T-cell (primary cell): Measurements from ENCODE around the gene SLC24A2. TPM values are rescaled to one million over a fixed set of nuclear protein-coding genes. Genes with fewer than 3 reads are reported as not detected.
"Not testable (repeated sequence)": the region's sequence is repeated elsewhere in the genome, so short reads cannot be mapped to it uniquely, and the experiment has no call there.

Source experiments
- ATAC-seq, 4 experiments: fragments of 200-7000 bp in 3 of 4; fragments of 150-1000 bp in 1 of 4; cut with Tn5 transposase; replicated peaks in 1 of 4; 1 replicate in 3 of 4; 2 replicates in 1 of 4; pipeline ENCODE4 v1.10.0; 2021; ENCODE audit warnings: moderate library complexity in 3 of 4, mild to moderate bottlenecking in 2 of 4, moderate number of reproducible peaks in 1 of 4
- CTCF ChIA-PET, 2 donors: fragments of 300-600 bp; sonication (Branson Sonifier 250); formaldehyde crosslinking; loops; one replicate each; lab custom pipeline; 2022; ENCODE audit warnings: antibody characterized with exemption in 2 of 2; lab: Charles Lee
- POLR2A ChIA-PET, 2 donors: fragments of 300-600 bp; sonication (Branson Sonifier 250); formaldehyde crosslinking; loops; one replicate each; lab custom pipeline; 2022; ENCODE audit warnings: antibody characterized with exemption in 2 of 2; lab: Charles Lee
- DNase-seq, 35 experiments: peaks; one replicate each; pipeline versions ENCODE4 v3.0.0 to v3.0.0-alpha.2; 2013 to 2023
- H3K27ac ChIP-seq: one replicate; pipeline ENCODE4 v1.5.1; 2013; ENCODE audit warnings: low read length
- H3K27me3 ChIP-seq, 2 experiments: replicated peaks in 1 of 2; 1 replicate in 1 of 2; 2 replicates in 1 of 2; pipeline versions ENCODE4 v1.6.1 to v1.7.0; 2013; ENCODE audit warnings: low read length in 1 of 2, mixed read lengths in 1 of 2; ENCODE audit not compliant: control insufficient read depth in 2 of 2, insufficient read depth in 2 of 2; ENCODE audit errors: extremely low read depth in 1 of 2
- H3K36me3 ChIP-seq, 2 donors: 1 replicate in 1 of 2; 2 replicates in 1 of 2; pipeline versions ENCODE4 v1.6.1 to v1.7.0; 2013; ENCODE audit warnings: low read length in 1 of 2; ENCODE audit not compliant: control insufficient read depth in 2 of 2, insufficient read depth in 1 of 2; ENCODE audit errors: extremely low read depth in 1 of 2
- H3K4me1 ChIP-seq, 2 experiments: 1 replicate in 1 of 2; 2 replicates in 1 of 2; pipeline versions ENCODE4 v1.6.1 to v1.7.0; 2013; ENCODE audit warnings: low read length in 2 of 2, mixed read lengths in 1 of 2; ENCODE audit not compliant: insufficient read depth in 2 of 2, control insufficient read depth in 1 of 2; ENCODE audit errors: extremely low read depth in 1 of 2
- H3K4me3 ChIP-seq, 2 donors: 1 replicate in 1 of 2; 2 replicates in 1 of 2; pipeline versions ENCODE4 v1.5.1 to v1.7.0; 2013; ENCODE audit warnings: mild to moderate bottlenecking in 2 of 2, low read length in 1 of 2, moderate library complexity in 1 of 2; ENCODE audit not compliant: control insufficient read depth in 1 of 2; ENCODE audit errors: extremely low read depth in 1 of 2
- H3K9me3 ChIP-seq: 2 replicates; pipeline ENCODE4 v1.7.0; 2013
- H3K27ac Mint-ChIP-seq, 2 donors: one replicate each; pipeline ENCODE4 v1.8.0; 2020 to 2021; ENCODE audit warnings: mild to moderate bottlenecking in 2 of 2, mixed read lengths in 2 of 2
- H3K27me3 Mint-ChIP-seq, 2 donors: one replicate each; pipeline ENCODE4 v1.8.0; 2021 to 2022; ENCODE audit warnings: mixed read lengths in 2 of 2
- H3K36me3 Mint-ChIP-seq: one replicate; pipeline ENCODE4 v1.8.0; 2021; ENCODE audit warnings: mixed read lengths
- H3K4me1 Mint-ChIP-seq, 3 donors: one replicate each; pipeline ENCODE4 v1.8.0; 2020 to 2022; ENCODE audit warnings: mixed read lengths in 3 of 3, mild to moderate bottlenecking in 1 of 3
- H3K4me3 Mint-ChIP-seq, 3 donors: one replicate each; pipeline ENCODE4 v1.8.0; 2020 to 2022; ENCODE audit warnings: mild to moderate bottlenecking in 3 of 3, mixed read lengths in 3 of 3, moderate library complexity in 3 of 3
- H3K9me3 Mint-ChIP-seq, 3 donors: one replicate each; pipeline ENCODE4 v1.8.0; 2020 to 2022; ENCODE audit warnings: mixed read lengths in 3 of 3
- WGBS: methylation state at CpG from one replicate; pipeline ENCODE4 v1.1.5; 2013; ENCODE audit warnings: missing lambda C conversion rate; ENCODE audit not compliant: insufficient coverage; 5-methylcytosine and 5-hydroxymethylcytosine counted together
- total RNA-seq, 35 experiments: library from RNA in 6 of 35; stranded (reverse) in 6 of 35; fragments of 120-200 nt in 1 of 35; gene quantifications; one replicate each; pipeline versions ENCODE4 v1.2.1 to v1.2.4 and lab custom pipeline; 2013 to 2026

Gene SLC24A2
- under 1 TPM in 2 of 5 donors, not detected in 3; 0.07 to 0.33 TPM for total RNA-seq
- under 0.01 TPM for total RNA-seq (2013)
- total RNA-seq (lab: John Stamatoyannopoulos, UW): 0 to 0.28 (median 0) reads per million in 29 experiments

GRCh38 chr9:19788614-19789271, at the start of gene SLC24A2:
Gene SLC24A2 (minus strand): TSS chr9:19789037.
- Histone ChIP-seq H3K27ac (no peak within 1 kb of the TSS), H3K4me1 (no peaks in the 10 kb centered on the region), H3K36me3 (no peaks in the 10 kb centered on the region), H3K9me3 (no peaks in the 10 kb centered on the region), H3K4me3 (no peak within 1 kb of the TSS), H3K27me3 (peaks cover 11 to 17% of the 10 kb centered on the region in 2 experiments)
- Mint-ChIP-seq H3K4me1 (peaks cover 0 to 2% (median 1%) of the 10 kb centered on the region in 3 donors), H3K27me3 (peaks cover 35 to 40% of the 10 kb centered on the region in 2 donors), H3K27ac (no peak within 1 kb of the TSS), H3K9me3 (peaks cover 0 to 3% (median 0%) of the 10 kb centered on the region in 3 donors), H3K36me3 (no peaks in the 10 kb centered on the region), H3K4me3 (no peak within 1 kb of the TSS)
- ChIA-PET CTCF (no interaction called here), POLR2A (no interaction called here)
- no peak for DNase-seq
- 6% methylated on average over 66 of the region's 67 CpGs for WGBS
- no peak for ATAC-seq

GRCh38 chr9:19833331-19833730, 44.5 kb upstream of the SLC24A2 start:
- ATAC-seq, H3K27ac Mint-ChIP-seq, H3K27ac ChIP-seq, H3K9me3 Mint-ChIP-seq, H3K4me1 ChIP-seq, H3K36me3 ChIP-seq, H3K4me1 Mint-ChIP-seq, H3K9me3 ChIP-seq, DNase-seq, CTCF ChIA-PET, H3K36me3 Mint-ChIP-seq, H3K4me3 ChIP-seq, POLR2A ChIA-PET, H3K27me3 ChIP-seq, H3K4me3 Mint-ChIP-seq: not testable (repeated sequence)
- H3K27me3 Mint-ChIP-seq: peaks cover 6 to 16% of the 10 kb centered on the region in 2 donors
- 92% methylated on average over 7 of the region's 9 CpGs for WGBS

GRCh38 chr9:19830796-19831195, 42.0 kb upstream of the SLC24A2 start:
- no peak for ATAC-seq
- H3K27ac ChIP-seq: no peak overlapping the region
- POLR2A ChIA-PET: interaction anchor here in 1 of 2 donors (0.6 kb wide), 1 partner anchor 810 kb away, joined by 6 read pairs; no protein-coding TSS in a partner anchor

GRCh38 chr9:19828576-19829109, 39.8 kb upstream of the SLC24A2 start:
- H3K27me3 Mint-ChIP-seq: peaks cover 6 to 22% of the 10 kb centered on the region in 2 donors
- no peak overlapping the region for H3K27ac Mint-ChIP-seq
- no peaks in the 10 kb centered on the region for H3K4me1 ChIP-seq
- peaks cover 0 to 3% of the 10 kb centered on the region in 2 experiments for H3K27me3 ChIP-seq
- H3K36me3 Mint-ChIP-seq: no peaks in the 10 kb centered on the region
- no peaks in the 10 kb centered on the region for H3K36me3 ChIP-seq
- H3K9me3 Mint-ChIP-seq: peaks cover 0 to 4% (median 2%) of the 10 kb centered on the region in 3 donors
- CTCF ChIA-PET: no interaction called here
- no peaks in the 10 kb centered on the region for H3K4me1 Mint-ChIP-seq
- ATAC-seq: no peak
- 40% methylated on average over 2 of the region's 4 CpGs for WGBS
- no peak overlapping the region for H3K27ac ChIP-seq
- no peaks in the 10 kb centered on the region for H3K9me3 ChIP-seq
- no peak overlapping the region for H3K4me3 Mint-ChIP-seq
- DNase-seq: no peak
- POLR2A ChIA-PET: no interaction called here
- no peak overlapping the region for H3K4me3 ChIP-seq

More at GRCh38 chr9:19830796-19831195, 42.0 kb upstream of the SLC24A2 start:
- Mint-ChIP-seq H3K27ac (no peak overlapping the region), H3K4me1 (no peaks in the 10 kb centered on the region), H3K4me3 (no peak overlapping the region), H3K27me3 (peaks cover 6 to 19% of the 10 kb centered on the region in 2 donors), H3K9me3 (peaks cover 0 to 2% (median 0%) of the 10 kb centered on the region in 3 donors), H3K36me3 (no peaks in the 10 kb centered on the region)
- Histone ChIP-seq H3K4me3 (no peak overlapping the region), H3K9me3 (no peaks in the 10 kb centered on the region), H3K4me1 (no peaks in the 10 kb centered on the region), H3K36me3 (no peaks in the 10 kb centered on the region), H3K27me3 (peaks cover 0 to 3% of the 10 kb centered on the region in 2 experiments)
- CTCF ChIA-PET: no interaction called here
- WGBS: no CpG with 5 or more reads among the region's 1 CpG
- no peak for DNase-seq

- Histone ChIP-seq H3K4me1 (no peaks in the 10 kb centered on the region), H3K27me3 (no peaks in the 10 kb centered on the region), H3K36me3 (no peaks in the 10 kb centered on the region), H3K27ac (no peak overlapping the region), H3K4me3 (no peak overlapping the region), H3K9me3 (peaks cover 4% of the 10 kb centered on the region)
- peaks cover 4% of the 10 kb centered on the region for H3K36me3 Mint-ChIP-seq
- H3K4me1 Mint-ChIP-seq: no peaks in the 10 kb centered on the region
- no peak for ATAC-seq
- CTCF ChIA-PET: no interaction called here
- POLR2A ChIA-PET: no interaction called here
- no CpG with 5 or more reads among the region's 2 CpGs for WGBS
- H3K4me3 Mint-ChIP-seq: no peak overlapping the region
- H3K9me3 Mint-ChIP-seq: peaks cover 14 to 35% (median 17%) of the 10 kb centered on the region in 3 donors
- peaks cover 4 to 25% of the 10 kb centered on the region in 2 donors for H3K27me3 Mint-ChIP-seq
- DNase-seq: no peak
- no peak overlapping the region for H3K27ac Mint-ChIP-seq
Observed at GRCh38 chr9:19816769-19817168, 27.9 kb upstream of the SLC24A2 start.

- ChIA-PET CTCF (no interaction called here), POLR2A (no interaction called here)
- no peak for DNase-seq
- H3K36me3 Mint-ChIP-seq: peaks cover 4% of the 10 kb centered on the region
- peaks cover 14 to 26% (median 16%) of the 10 kb centered on the region in 3 donors for H3K9me3 Mint-ChIP-seq
- no peaks in the 10 kb centered on the region for H3K4me1 Mint-ChIP-seq
- peaks cover 6 to 39% of the 10 kb centered on the region in 2 donors for H3K27me3 Mint-ChIP-seq
- no peak overlapping the region for H3K4me3 Mint-ChIP-seq
- H3K9me3 ChIP-seq: peaks cover 4% of the 10 kb centered on the region
- H3K27ac ChIP-seq: no peak overlapping the region
- H3K27me3 ChIP-seq: no peaks in the 10 kb centered on the region
- H3K36me3 ChIP-seq: no peaks in the 10 kb centered on the region
- no peak overlapping the region for H3K4me3 ChIP-seq
- no peak for ATAC-seq
- no peak overlapping the region for H3K27ac Mint-ChIP-seq
- no peaks in the 10 kb centered on the region for H3K4me1 ChIP-seq
Observed at GRCh38 chr9:19812194-19812593, 23.4 kb upstream of the SLC24A2 start.
